Renal cortex interstitium (tissue), 11 donors: ENCODE measurements around the gene XG. TPM values are rescaled to one million over a fixed set of nuclear protein-coding genes. Genes with fewer than 3 reads are reported as not detected.
A peak's percentile ranks its signal among the peaks of the same experiment; 100 is the strongest.

Experiments
- DNase-seq, 11 donors: peaks; one replicate each; pipeline ENCODE4 v3.0.0-alpha.2; 2013; ENCODE audit warnings: low read depth in 9 of 11, low spot score in 4 of 11; ENCODE audit errors: extremely low read depth in 1 of 11
- polyA plus RNA-seq, 3 donors: library from polyadenylated mRNA; unstranded; fragments of 120-200 nt; gene quantifications; one replicate each; pipeline ENCODE4 v1.2.1, GENCODE V29; 2013; ENCODE audit not compliant: insufficient read length in 3 of 3

The XG gene
- polyA plus RNA-seq, 3 donors, result 0.20 to 0.53 (median 0.50) TPM

GRCh38 chrX:2840961-2841360 lies 89.1 kb downstream of the XG start:
- no peak for DNase-seq

GRCh38 chrX:2841537-2841936 lies 89.7 kb downstream of the XG start:
- DNase-seq, result no peak

- no peak for DNase-seq
These were observed 95.2 kb downstream of the XG start for GRCh38 chrX:2846992-2847391.

GRCh38 chrX:2848871-2849301 lies 97.0 kb downstream of the XG start:
- DNase-seq, result no peak

GRCh38 chrX:2854918-2855317 lies 103.1 kb downstream of the XG start:
- DNase-seq, result no peak

- DNase-seq, result no peak
These were observed 103.9 kb downstream of the XG start for GRCh38 chrX:2855761-2856160.

GRCh38 chrX:2857566-2857965 lies 105.7 kb downstream of the XG start:
- no peak for DNase-seq

GRCh38 chrX:2859197-2859797 lies 107.5 kb downstream of the XG start:
- DNase-seq, result no peak

GRCh38 chrX:2862404-2862803 lies 110.6 kb downstream of the XG start:
- DNase-seq, result no peak

GRCh38 chrX:2863646-2864045 lies 111.8 kb downstream of the XG start:
- peak in 1 of 11 donors; percentile 14 for DNase-seq

Other genes starting within 250 kb of the XG start
- gene CD99, start 60.7 kb upstream of the XG start, polyA plus RNA-seq, result 100 to 1,000 TPM; 152 to 198 (median 196) TPM
- 10 to 100 TPM; 17.8 to 18.6 (median 17.8) TPM for gene GYG2, start 76.9 kb downstream of the XG start, polyA plus RNA-seq
- gene ARSD, start 177.3 kb downstream of the XG start, polyA plus RNA-seq, result 10 to 100 TPM; 47.3 to 84.1 (median 48.1) TPM